GM18499 (cell line): Measurements from ENCODE around the gene NKX2-4.
"Not testable (repeated sequence)": the region's sequence is repeated elsewhere in the genome, so short reads cannot be mapped to it uniquely, and the experiment has no call there.

Experiments
- ATAC-seq: cut with Tn5 transposase; IDR thresholded peaks from one replicate; pipeline ENCODE4 v1.9.1; 2021; ENCODE audit warnings: moderate number of reproducible peaks; ENCODE audit not compliant: insufficient read depth, unreplicated experiment

NKX2-4 gene

GRCh38 chr20:21397341-21398108 is at the start of gene NKX2-4:
Gene NKX2-4, minus strand, starts transcription at chr20:21397526. Its CDS starts 127 bp downstream, at chr20:21397399.
- ATAC-seq: no peak

- ATAC-seq: no peak
Measured at GRCh38 chr20:21437816-21438215, 40.5 kb upstream of the NKX2-4 start.

- ATAC-seq: no peak
Measured at GRCh38 chr20:21437248-21437647, 39.9 kb upstream of the NKX2-4 start.

DNA sequence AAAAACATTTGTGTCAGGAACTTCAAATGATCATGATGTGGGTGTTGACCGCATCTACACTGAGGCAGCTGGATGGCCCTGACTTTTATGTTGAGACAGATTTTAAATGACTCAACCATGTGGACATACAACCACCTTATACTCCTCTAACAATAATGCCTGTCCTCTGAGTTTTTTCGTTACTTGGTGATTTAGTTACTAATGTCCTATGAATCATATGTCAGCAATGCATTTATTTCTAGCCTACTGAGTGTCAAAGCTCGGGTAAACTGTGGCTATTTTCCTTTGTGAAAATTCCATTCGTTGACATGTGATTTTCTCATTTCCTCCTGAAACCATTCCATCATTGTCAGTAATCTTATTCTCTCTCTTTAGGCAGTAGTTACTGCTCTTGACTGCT is 38.9 kb upstream of the NKX2-4 start:
- ATAC-seq: no peak

GRCh38 chr20:21435576-21435975 is 38.2 kb upstream of the NKX2-4 start:
- ATAC-seq: no peak

- ATAC-seq: no peak
Measured at GRCh38 chr20:21433329-21433890, 36.1 kb upstream of the NKX2-4 start.

GRCh38 chr20:21432911-21433310 is 35.6 kb upstream of the NKX2-4 start:
- no peak for ATAC-seq

- no peak for ATAC-seq
Measured at GRCh38 chr20:21430020-21430419, 32.7 kb upstream of the NKX2-4 start.

- ATAC-seq: no peak
Measured at GRCh38 chr20:21424846-21425245, 27.5 kb upstream of the NKX2-4 start.

GRCh38 chr20:21423712-21424111 is 26.4 kb upstream of the NKX2-4 start:
- not testable (repeated sequence) for ATAC-seq

- no peak for ATAC-seq
Measured at GRCh38 chr20:21421601-21422236, 24.4 kb upstream of the NKX2-4 start.

- not testable (repeated sequence) for ATAC-seq
Measured at GRCh38 chr20:21419147-21419546, 21.8 kb upstream of the NKX2-4 start.

DNA sequence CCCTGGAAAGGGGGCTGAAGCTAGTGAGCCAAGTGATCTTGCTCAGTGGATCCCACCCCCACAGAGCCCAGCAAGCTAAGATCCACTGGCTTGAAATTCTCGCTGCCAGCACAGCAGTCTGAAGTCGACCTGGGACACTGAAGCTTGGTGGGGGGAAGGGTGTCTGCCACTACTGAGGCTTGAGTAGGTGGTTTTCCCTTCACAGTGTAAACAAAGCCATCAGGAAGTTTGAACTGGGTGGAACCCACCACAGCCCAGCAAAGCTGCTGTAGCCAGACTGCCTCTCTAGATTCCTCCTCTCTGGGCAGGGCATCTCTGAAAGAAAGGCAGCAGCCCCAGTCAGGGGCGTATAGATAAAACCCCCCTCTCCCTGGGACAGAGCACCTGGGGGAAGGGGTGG is 16.7 kb upstream of the NKX2-4 start:
- ATAC-seq: not testable (repeated sequence)

DNA sequence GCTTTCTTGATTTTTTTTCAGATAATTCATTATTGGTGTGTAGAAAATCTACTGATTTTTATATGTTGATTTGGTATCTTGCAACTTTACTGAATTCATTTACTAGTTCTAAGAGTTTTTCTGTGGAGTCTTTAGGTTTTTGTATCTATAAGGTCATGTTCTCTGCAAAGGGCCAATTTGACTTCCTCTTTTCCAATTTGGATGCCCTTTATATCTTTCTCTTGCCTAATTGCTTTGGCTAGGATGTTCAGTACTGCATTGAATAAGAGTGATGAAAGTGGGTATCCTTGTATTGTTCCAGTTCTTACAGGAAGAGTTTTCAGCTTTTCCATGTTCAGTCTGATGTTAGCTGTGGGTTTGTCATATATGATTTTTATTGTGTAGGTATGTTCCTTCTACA is 14.4 kb upstream of the NKX2-4 start:
- ATAC-seq: no peak

- no peak for ATAC-seq
Measured at GRCh38 chr20:21399005-21399475, 1.7 kb upstream of the NKX2-4 start.

DNA sequence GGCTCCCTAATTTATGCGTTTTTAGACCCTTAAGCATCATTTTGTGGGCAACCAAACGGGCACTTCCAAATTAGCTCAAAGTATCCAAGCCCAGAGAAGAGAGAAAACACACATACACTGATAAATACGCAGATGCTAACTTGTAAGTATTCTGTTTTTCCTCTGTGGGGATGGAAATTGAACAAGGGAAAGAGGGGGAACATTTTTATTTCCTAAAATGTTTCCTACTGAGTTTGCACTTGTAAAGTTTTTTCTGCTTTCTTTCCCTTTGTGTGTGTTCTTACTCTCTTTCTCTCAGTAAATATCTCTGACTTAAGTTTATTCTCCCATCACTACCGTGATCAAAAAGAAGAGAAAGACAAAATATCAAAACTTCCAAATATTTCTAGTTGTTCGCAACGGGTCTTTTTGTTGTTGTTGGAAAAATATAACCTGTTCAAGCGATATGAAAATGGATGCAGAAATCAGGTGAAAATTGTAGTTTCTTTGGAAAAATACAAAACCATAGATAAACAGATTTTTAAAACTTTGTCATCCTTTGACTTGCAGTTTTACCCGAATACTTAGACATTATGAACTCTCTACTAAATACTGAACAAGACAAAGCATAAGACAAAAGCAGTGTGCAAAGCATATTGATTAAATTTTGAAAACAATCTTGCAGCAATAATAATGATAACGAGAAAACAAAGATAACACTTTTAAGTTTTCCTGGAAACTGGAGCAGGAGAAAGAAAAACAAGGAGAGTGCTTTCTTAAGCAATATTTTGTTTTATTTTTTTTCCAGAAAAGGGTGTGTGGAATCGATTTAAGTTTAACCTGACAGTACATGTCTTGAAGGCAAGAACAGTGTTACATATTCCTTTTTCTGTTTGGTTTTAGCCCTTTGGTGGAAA is 1.0 kb upstream of the NKX2-4 start:
- no peak for ATAC-seq

DNA sequence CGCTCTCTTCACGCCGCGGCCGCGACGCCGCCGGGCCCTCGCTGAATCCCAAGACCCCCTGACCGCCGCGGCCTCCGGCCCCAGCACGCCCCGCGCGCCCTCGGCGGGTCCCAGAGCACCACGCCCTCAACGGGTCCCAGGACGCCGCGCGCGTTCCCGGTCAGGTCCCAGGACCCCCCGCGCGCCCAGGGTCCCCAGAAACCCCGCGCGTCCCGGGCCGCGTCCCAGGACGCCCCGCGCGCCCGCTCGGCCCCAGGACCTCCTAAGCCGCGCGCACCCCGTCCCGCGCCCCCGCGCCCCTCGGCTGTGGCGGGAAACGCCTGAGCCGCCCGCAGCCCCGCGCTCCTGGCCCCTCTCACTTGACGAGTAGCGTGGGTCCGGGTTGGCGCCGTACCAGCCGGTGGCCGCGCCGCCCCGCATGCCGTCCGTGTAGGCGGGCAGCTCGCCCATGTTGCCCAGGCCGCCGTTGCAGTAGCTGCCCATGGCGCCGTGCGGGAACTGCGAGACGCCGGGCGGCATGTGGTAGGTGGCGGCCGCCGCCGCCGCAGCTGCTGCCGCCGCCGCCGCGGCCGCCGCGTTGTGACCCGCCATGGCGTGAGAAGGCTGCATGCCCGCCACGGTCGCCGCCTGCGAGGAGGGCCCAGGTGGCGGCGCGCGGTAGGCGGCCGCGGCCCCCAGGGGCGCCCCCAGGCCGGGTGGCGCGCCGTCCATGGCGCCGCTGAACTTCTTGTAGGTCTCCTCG is 556 bp downstream of the NKX2-4 start:
- ATAC-seq: no peak

- no peak for ATAC-seq
Measured at GRCh38 chr20:21395666-21396598, 1.4 kb downstream of the NKX2-4 start.
